ENCODE results near the gene BNC2.

Gene BNC2

DNA sequence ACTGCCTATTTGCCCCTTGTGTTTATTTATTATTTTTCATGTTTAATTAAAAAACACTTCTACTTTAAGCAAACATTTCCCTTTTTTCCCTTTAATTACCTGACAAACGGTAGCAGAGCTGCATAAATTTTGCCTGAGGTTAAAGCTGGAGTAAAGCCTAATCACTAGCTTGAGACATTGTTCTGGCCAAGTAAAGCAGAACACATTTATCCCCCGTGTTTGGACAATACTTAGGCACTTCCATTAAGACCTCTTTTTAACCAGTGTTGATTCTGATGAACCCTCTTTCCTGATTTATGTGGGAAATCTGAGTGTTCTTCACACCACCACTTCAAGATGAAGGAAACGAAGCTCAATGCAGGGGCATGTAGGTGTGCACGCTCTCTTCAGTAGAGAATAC is 54.5 kb downstream of the BNC2 start:
- no peak for DNase-seq (ENCODE audit: low read depth)

DNA sequence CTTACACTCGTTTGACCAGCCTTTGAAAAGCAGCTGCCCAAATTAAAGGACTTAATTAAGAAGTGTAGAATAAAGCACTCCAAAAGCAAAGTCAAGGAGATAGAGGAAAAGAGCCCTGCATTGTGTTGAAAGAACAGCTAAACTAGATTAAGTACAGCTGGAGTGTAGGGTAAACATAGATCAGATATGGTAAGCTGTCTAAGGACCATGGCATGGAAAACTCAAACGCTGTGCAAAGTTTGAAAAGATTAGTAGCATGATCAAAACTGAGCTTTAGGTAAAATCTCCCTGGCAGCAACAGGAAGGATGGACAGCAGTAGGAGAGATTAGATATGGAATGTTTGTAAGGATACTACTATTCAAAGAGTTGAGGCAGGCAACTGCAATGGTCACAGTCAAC is 55.4 kb downstream of the BNC2 start:
- DNase-seq (ENCODE audit: low read depth): no peak

DNA sequence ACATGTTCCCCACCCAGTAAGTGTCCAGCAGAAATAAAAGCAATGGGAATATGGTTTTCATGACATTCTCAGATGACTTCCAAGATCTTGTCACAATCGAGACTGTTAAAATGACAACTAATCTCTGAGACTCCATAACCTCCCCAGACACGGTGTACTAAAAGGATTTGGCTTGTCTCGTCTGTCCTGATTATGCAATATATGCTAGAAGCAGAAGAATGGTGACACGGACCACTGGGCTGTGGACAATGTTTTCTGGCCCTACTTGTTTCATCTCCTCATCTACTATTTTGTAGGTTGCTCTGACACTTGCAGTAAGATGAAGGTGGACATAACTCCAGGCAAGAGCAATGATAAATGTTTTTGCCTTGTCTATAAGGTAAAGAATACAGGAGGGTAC is 56.6 kb downstream of the BNC2 start:
- DNase-seq (ENCODE audit: low read depth): no peak

DNA sequence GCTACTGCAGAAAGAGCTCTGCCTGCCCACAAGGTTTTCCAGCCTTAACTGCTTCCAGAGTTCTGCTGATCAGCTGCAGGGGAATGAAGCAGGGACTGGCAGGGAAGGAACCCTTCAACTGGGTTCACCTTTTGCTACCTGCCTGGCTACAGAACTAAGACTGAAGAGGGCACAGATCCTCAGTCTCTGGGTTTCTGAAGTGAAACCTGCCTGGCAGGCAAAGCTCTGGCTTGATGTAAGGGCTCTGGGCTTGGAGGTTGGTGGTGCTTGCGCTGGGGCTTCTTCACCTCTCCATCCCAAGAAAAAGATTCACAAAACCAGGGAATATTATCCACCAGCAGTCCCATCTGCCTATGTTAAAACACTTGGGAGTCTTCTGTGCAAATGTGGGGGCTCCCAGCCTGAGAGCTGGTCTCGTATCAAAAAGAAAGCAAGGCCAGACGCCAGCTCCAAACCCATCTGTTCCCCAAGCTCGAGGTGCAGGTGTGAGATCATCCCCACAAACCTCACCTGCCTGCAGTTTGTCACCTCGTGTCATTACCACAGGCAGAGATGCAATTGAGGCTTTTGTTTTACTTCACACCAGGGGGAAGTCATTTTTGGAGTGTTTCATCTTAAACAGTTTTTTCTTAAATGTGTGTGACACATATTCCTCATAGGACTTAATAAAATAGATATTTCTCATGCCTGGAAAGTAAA is 58.3 kb downstream of the BNC2 start:
- no peak for DNase-seq (ENCODE audit: low read depth)

DNA sequence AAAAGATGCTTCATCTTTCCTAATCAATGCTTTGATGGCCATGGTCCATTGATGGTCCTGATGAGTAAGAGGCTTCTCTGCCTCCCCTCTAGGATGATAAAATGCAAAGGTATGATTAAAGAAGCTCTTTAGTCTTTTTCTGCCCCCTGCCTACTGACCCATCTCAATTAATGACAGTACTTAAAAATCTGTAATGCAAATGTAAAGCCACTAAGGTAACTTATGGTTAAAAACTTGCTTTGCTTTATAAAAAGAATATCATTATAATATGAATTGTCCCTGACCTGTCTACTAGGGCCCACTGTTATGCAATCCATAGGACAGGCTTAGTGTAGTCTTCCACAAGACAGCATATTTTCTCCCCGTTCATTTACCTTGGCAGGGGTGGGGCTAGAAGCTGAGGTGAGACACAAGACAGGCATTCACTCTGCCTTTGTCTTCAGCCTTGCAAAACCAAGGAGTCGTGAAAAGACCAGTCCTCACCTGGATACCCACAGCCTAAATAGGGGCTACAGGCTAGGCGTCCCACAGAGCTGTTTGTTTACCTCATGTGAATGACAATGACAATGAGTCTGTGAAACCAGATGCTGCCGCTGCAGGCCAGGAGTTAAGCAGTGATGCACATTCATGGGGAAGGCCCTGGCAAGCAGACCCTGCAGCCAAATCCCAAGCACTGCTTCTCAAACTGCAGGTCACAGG is 60.4 kb downstream of the BNC2 start:
- no peak for DNase-seq (ENCODE audit: low read depth)

DNA sequence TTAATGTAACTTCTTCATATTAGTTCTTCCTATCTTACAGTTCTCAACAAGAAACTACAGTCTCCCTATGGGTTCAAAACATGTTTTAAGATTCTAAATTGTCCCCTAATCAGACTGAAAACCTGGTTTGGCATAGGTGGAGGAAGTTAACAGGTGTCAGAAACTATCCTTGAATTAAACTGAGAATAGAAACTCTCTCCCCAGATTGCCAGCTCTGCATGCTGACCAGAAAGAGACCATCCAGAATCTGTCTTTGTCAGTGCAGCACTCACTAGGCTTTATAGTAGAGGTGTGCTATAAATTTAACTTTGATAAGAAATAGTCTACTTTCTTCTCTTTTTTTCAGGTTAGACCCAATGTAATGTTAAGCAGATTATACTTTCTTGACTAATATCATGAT is 63.8 kb downstream of the BNC2 start:
- DNase-seq (ENCODE audit: low read depth): no peak

DNA sequence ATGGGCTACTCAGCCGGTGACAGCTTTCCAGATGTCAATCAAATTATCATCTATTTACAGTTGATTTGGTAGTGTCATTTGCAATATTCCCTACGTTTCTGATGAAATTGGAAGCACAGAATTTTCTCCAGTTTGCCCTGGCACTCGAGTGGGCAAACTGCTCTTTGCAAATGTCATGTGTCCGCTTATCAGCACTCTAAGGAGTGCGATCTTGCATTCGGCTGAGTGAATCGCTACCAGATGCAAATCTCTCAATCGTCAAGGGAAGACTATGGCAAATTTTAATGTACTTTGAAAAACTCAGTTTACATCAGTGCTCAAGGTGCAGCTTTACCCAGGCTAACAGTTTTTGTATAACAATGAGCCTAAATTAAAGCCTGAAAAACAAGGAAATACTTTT is 66.8 kb downstream of the BNC2 start:
- no peak for DNase-seq (ENCODE audit: low read depth)

DNA sequence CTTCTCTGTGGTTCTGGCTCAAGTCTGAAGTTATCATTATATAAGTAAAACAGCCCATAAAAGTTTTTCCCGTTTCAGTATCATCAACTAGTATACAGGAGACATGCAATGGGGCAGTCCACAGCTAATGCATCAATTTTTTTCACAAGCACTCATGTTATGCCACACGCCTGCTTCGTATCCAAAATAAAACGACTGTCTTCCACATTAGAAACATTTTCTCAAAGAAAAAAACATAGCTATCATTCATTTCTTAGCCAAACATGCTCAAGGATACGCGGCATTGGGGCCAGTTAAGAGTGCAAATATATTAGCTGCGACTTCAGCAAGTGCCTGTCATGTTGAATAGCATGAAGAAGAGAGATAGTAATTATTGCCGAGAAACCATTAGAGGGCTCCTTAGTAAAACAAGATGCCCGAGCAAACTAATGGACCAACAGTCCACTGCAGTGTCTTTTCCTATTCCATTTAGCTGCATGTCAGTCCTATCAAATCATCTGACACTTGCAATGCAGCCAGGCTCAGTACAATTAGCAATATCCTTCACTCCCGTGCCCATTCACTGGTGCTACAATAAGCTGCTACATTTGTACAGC is 68.5 kb downstream of the BNC2 start:
- no peak for DNase-seq (ENCODE audit: low read depth)

DNA sequence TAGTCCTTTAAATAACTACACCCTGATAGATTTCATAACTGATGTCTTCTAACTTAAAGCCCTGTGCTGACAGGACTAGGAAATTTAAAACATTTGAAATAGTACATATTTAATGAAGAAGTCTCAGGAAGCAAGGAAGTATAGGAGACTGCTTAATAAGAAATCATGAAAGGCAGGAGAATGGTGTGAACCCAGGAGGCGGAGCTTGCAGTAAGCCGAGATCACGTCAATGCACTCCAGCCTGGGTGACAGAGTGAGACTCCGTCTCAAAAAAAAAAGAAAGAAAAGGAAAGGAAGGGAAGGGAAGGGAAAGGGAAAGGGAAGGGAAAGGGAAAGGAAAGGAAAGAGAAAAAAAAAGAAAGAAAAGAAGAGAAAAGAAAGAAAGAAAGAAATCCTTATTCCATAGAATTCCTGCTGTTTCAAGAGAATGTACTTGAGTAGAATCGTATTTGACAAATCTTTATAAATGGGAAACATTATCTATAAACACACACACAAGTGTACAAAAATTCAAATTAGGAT is 74.1 kb downstream of the BNC2 start:
- no peak for DNase-seq (ENCODE audit: low read depth)

DNA sequence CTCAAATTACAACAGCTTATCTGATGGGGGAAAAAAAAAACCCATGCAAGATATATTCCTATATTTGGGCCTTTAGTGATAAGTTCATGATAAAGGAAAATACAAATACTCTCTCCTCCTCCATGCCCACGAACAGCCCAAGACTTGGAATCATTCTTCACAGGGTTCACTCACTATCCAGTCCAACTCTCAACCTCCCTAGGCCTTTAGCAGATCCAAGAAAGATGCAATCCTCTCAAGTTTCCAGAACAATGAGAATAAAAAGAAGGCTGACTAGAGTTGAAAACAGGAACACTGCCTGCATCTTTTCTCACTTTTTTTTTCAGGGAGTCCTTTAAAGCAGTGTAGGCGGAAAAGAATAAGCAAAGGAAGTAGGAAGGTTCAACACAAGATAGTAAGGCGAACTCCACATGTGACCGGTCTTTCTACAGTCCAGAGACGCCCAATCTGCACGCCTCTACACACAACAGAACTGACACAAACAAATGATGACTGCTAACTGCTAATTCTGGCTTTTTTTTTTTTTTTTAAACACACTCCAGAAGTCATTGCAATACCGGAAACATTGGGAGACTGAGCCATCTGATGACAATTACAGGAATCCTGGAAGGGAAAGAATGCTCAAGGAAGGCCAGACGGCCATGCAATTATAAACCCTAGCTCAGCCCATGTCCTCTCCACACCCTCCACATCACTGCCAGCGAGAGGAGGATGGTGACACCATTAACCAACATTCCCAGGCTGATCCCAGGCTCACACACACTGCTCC is 75.4 kb downstream of the BNC2 start:
- no peak for DNase-seq (ENCODE audit: low read depth)

DNA sequence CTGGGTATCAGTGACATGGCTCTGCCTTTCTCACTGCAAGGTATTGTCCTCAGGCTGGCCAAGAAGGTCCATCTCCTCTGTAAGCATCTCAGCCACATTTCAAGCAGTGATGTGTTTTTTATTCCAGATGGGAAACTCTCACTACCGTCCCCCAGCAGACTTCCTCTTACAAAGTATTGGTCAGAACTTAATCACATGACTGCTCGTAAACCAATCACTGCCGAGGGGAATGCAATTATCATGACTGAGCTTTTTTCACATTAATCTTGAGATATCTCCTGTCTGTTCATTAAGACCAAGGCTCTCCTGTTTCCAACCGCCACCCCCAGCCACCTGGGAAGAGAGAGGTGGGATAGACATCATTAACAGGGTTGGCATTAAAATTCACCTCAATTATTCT is 76.4 kb downstream of the BNC2 start:
- DNase-seq (ENCODE audit: low read depth): no peak

DNA sequence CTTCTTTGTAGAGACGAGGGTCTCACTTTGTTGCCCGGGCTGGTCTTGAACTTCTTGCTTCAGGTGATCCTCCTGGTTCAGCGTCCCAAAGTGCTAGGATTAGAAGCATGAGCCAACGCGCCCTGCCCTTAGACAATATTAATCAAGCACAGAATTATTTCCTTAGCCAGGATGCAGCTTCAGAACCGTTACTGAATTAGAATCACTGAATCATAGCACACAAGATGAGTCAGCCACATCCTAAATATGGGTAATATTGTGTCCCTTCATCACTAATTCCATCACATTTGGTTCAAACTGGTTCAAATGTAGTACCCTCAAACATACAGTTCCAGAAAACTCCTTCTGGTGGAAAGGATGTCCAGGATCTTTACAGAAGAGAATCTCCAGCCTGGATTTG is 82.7 kb downstream of the BNC2 start:
- DNase-seq (ENCODE audit: low read depth): no peak

DNA sequence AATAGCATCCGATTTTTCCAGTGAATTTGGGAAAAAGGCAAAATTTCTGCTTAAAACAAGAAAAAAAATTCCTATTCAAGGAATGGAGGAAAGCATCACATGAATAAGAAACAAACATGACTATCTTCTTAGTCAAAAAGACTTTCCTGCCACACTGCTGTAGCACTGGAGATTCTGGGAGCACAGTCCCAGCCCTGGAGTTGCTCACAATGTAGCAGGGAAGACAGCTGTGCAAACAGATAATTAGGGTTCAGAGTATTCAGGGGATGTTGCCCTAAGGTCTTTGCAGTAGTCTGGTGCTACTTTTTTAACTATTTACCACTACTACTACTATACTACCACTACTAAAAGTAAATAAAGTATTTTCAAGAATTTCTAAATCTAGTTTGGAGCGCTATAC is 86.5 kb downstream of the BNC2 start:
- DNase-seq (ENCODE audit: low read depth): no peak

DNA sequence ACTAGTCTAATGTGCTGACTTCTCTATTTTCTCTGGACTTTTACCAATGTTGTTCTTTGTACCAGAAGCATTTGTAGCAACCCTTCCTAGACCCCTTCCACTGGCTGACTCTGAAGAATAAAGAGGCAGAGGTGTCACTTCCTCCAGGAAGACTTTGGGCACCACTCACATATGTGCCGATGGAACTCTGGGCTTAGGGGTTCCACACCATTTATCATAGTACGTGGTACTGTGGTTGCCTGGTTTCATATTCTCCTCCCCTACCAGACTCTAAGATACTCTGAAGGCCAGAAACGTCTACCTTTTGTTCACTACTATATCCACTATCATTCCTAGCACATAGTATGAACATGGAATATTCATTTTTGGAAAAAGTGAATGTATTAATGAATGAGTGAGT is 88.0 kb downstream of the BNC2 start:
- no peak for DNase-seq (ENCODE audit: low read depth)

DNA sequence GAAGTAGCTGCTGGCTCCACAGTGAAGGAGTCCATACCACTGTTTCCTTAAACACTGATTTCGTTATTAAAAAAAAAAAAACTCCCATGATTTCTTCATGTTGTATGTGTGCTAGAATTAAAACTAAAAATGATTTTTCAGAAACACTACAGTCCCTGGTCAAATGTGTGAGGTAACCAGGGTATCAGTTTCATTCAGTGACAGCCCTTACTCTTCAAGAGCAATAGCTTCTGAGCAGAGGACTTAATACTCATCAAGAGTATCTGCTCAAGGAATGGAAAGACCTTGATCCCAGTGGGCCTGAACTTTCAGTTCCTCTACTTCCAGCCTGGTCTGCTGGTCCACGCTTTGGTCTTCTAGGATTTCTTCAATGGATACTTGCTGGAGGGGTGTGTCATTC is 95.1 kb downstream of the BNC2 start:
- no peak for DNase-seq (ENCODE audit: low read depth)

DNA sequence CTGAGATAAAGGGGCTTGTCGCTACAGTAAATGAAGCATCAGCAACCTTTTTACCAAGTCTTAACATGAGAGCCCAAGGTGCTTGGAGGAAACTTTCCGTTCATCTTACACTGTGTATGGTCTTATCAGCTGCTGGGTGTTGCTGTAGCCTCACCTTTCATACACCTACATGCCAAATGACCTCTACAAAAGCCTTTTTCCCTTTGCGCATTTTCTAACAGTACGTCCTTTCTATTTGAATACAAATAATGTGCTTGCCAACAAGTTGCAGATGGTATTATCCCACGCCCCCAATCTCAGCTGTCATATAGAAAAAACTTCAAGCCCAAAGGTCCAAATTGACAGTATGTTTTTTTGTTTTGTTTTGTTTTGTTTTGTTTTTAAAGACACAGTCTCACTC is 96.9 kb downstream of the BNC2 start:
- no peak for DNase-seq (ENCODE audit: low read depth)

DNA sequence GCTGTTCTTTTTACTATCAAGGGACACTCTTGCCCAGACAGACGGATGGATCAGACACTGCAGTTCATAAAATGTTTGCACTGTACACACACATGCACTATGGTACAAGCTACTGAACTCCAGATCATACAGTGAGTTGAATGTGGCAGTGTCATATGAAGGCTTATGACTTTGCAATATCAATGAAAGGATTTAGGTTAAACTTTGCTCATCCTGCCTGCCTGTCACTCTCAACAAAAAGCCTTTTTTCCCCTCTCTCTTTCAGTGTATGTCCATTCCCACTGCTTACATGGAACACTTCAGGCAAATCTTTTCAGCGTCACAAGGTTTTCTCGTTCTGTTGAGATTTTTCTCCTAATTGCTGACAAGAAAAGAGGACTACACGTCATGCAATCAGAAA is 97.4 kb downstream of the BNC2 start:
- no peak for DNase-seq (ENCODE audit: low read depth)

DNA sequence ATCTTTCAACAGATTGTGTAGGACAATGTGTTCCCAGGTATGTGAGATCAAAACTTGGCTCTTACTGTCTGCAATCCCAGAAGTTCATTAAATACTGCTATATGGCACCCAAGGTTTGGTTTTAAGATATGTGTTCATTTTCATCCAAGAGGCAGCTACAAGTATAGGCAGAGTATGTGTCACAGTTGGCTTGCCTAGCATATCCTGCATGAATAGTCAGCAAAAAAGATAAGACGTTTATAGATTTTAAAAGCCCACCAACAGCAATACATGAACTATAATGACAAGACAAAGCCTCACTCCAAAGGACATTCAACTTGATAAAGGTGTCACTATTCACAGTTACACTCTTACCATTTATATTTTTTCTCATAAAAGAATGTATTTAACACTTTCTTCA is 99.1 kb downstream of the BNC2 start:
- no peak for DNase-seq (ENCODE audit: low read depth)

DNA sequence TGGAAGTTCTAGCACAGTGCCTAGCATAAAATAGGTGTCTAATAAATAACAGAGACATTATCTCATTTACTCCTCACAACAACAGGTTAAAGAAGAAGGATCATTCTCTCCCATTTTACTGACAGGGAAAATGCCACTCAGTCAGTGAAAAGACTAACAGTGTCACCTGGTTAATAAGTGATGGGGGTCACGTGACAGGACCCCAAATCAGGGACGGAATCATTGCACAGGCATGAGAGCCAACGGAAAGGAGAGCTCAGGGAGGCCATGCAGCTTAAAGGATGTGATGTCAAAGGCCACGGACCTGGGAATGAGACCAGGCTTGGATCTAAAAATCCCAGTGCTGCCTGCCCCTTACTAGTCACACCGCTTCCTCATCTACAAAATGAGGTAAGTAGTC is 101.2 kb downstream of the BNC2 start:
- DNase-seq (ENCODE audit: low read depth): no peak

DNA sequence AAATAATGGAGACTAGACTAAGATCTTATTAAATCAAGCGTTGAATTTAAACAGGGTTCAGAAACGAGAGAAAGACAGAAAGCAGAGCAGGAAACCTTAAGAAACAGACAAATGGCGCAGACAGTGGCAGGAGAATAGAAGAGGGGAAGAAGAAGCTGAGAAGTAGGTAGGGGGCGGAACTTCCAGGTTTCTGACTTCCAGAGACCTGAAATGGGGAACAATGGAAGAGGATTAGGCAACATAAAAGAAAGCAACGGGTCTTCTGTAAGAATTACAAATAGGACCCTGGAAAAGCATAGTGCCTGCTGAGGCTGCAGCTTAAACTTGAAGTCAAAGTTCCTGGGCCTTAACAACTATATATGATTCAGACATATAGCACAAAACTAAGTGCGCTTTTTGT is 101.7 kb downstream of the BNC2 start:
- DNase-seq (ENCODE audit: low read depth): no peak

DNA sequence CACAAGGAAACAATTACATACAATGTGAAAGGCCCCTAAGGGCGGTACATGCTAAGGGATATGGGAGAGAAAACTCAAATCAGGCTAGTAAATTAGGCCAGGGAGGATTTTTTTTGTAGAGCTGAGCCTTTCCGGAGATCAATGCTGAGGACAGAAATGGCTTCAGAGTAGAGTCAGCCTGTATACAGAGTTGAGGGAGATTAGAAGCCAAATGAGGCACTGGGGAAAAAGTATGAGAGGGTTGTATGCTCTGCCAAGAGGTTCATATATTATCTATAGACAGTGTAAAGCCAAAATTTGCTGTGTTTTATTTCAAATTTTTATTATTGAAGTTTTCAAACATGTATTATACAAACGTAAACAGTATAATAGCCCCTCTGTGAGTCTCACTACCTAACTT is 103.1 kb downstream of the BNC2 start:
- no peak for DNase-seq (ENCODE audit: low read depth)

DNA sequence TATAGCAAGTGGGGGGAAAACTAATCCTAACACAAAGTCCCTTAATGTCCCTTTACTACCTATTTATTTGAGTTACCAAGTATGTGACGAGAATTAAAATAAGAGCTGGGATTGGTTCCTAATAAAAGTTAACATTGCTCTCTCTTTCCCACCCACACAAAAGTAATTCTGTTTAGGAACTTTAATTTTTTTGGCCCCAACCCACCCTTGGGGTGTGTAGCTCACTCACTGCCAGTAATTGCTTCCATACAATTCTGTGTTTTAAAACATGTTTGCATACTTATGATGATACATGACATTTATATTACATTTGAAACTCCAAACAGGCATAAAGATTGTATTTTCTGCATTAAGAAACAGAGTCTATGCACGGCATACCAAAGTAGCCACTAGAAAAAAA is 106.5 kb downstream of the BNC2 start:
- no peak for DNase-seq (ENCODE audit: low read depth)

Data from activated T-cell treated with anti-CD3 and anti-CD28 coated beads for 1 hour (primary cell).